Stimulated activated naive CD4-positive, alpha-beta T cell treated with Interleukin-2 at 50 U/mL for 16 hours (primary cell): ENCODE data around the gene MS4A10.
"Not testable (repeated sequence)": the region's sequence is repeated elsewhere in the genome, so short reads cannot be mapped to it uniquely, and the experiment has no call there.

ENCODE experiments used
- DNase-seq: peaks from one replicate; lab custom pipeline; 2025; lab: John Stamatoyannopoulos, UW

Gene MS4A10

DNA sequence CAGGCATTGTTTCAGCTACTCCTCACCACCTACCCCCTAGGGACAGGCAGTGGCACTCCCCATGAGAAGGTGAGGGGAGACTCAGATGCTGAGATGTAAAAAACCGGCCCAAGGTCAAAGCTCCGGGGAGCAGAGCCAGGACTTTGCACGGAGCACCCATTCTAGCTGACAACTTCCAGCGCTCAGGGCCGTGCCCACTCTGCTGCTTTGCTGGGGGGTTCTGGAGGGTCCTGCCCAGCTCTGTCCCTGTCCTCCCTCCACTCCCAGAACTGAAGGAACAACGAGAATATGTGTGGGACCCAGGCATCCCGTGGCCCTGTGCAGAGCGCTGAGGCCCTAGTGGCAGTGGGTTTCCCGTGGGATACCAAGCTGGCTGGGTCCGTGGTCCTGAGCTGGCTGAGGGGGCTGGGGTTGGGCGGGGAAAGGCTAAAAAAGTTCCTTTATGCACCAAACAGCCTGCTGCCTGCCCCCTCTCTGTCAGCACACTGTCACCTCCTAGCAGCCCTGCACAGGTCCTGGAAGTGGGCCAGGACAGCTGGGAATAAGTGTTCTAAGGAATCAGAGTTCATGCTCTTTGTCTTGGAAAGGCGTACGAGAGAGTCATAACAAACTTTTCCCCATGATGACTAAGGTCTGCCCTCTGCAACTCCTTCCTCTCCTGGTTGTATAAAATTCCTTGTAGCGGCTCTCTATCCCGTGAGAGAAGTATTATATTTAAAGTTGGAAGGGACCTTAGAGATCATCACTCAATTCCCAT, 1.9 kb downstream of the MS4A10 start:
- DNase-seq = no peak

DNA sequence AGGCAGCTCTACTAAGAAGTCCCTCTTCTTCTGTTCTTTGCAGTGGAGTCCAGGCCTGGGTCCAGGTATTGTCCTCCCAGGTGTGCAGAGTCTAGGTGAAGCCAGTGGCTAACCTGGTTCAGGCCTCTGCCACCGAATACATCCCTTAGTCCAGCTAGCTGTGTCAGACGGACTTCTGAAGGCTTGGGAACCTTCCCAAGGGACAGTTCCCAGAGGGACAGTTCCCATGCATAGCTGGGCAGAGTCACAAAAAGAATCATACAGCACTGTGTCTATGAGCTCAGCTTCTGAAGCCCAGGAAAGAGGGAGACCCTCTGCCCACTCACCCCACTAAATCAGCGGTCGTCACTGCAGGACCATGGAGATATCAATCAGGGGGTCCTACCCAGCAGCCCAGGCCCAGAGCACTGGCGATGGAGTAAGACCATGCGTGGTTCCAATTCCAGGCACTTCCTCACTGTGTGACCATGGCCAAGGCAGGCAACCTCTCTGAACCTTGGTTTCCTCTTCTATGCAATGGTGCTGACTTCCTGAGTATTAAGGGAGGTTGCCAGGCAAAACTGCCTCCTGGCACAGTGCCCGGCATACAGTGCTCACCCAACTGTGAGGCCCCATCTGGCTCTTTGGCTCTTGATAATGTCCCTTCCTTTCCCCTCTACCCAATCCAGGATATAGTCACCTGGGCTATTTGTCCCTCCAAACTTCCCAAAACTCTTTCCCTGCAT, 3.4 kb downstream of the MS4A10 start:
- no peak for DNase-seq

- DNase-seq = no peak
These were observed 5.6 kb downstream of the MS4A10 start for GRCh38 chr11:60790726-60791125.

GRCh38 chr11:60791153-60791933, 6.2 kb downstream of the MS4A10 start:
- no peak for DNase-seq

- no peak for DNase-seq
These were observed 7.4 kb downstream of the MS4A10 start for GRCh38 chr11:60792521-60792920.

DNA sequence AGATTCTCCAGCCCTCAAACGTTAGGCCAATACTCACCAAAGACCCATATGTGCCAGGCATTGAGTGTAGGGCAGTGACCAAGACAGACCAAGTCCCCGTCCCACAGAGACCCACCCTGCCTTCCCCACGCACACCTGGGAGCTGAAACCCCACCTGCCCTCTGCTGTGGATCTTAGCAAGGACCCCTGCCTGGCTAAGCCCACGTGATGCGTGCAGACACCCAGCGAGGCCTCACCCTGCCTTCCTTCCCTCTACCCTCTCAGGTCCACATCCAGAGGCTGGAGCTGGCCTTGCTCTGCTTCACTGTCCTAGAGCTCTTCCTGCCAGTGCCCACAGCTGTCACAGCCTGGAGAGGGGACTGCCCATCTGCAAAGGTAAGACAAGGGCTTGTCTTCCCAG, 10.2 kb downstream of the MS4A10 start:
- no peak for DNase-seq

DNA sequence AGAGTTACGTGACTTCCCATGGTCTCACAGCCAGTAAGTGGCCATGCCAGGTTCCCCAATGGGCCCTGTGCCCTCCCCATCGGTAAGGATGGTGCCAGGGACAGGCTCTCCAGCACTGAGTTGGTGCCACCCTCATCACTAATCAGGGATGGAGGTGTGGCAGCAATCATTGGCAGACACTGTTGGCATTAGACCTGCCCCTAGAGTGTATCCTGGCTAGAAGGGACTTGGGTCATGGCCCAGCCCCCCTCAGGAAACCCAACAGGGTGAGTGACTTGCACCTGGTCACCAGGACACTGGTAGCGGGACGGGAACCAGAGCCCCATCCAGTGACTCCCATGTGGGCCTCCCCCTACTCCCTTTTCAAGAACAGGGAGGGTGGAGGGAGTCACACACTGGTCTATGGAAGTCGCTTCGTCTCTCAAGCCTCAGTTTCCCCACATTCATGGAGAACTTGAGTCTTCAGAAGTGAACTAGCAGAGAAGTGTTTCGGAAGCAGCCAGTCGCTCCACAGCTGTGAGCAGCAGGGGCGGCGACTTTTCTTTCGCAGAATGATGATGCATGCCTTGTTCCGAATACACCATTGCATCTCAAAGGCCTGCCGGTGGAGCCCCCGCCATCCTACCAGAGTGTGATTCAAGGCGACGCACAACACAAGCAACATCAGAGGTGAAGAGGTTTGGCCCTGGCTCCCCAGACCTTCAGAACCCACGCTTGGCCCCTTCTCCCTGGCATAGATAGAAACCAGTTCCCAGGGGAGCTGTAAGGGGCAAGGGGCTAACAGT, 12.9 kb downstream of the MS4A10 start:
- DNase-seq = no peak

GRCh38 chr11:60798631-60799030, 13.5 kb downstream of the MS4A10 start:
- no peak for DNase-seq

DNA sequence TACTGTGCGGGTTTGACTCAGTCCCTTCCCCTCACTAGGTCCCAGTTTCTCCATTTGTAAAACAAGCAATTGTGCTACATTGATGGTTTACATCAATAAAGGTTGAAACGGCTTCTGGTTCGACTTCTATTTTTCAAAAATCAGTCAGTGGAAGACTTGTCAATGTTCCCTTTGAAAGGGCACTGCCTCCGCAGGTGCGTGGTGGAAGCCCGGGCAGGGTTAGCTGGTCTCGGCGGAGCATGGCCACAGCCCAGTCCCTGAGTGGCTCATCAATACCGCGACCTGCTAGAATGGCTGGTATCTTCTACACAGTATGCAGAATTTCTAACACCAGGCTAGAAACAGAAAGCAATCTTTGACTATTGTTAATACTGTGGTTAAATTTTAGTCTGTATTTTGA, 16.1 kb downstream of the MS4A10 start:
- DNase-seq = no peak

GRCh38 chr11:60803273-60803936, 18.3 kb downstream of the MS4A10 start:
- no peak for DNase-seq

DNA sequence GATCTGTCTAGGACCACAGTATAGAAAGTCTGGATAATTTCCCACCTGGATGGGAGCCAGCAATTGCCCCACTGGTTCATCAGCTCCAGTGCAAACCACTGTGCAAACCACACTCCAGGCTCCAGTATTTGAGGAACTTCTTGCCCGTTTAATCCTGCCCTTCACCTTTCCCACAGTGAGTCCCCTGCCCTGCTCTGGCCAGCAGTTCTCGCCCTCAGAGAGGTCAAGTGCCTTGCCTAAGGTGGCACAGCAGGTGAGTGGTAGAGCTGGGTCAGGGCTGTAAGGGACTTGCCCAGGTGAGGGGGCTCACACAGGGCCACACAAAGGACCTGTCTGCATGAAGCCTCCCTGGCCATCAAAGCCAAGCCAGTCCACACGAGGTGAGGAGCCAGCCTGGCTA, 24.1 kb downstream of the MS4A10 start:
- DNase-seq = no peak

GRCh38 chr11:60809691-60810090, 24.6 kb downstream of the MS4A10 start:
- no peak for DNase-seq

DNA sequence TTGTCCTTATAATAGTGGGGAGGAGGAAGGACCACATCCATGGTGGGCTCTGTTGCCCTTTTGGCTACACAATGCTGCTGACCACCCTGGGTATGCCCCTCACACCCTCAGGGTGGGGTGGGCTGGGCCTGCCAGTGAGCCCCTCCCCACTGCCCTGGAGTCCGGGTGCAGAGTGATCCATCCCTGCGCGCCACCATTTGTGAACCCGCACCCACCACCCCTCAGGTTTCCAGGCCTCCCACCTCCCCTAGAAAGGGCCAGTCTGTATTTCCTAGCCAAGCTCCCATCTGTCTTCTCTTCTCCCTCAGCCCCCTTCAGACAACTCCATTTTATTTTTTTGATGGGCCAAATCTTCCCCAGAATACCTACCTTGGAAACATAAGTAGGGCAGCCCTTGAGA, 25.0 kb downstream of the MS4A10 start:
- no peak for DNase-seq

DNA sequence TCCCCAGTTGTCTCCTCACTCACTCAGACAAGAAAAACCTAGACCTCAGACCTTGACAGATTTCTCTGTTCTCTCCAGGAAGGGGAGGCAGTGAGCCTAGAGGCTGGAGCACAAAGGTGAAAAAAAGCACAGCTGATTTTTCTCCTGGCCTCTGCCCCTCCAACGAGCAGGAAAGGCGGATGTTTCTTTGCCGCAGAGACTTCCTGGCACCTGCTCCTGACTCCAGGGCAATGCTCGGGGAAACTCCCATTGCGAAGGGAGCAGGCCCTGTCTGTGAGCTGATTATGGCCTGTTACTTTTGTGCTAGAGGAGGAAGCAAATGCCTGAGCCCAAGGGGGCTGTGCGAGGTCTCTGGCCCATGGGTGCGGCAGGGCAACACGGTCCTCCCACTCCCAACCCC, 25.4 kb downstream of the MS4A10 start:
- DNase-seq = no peak

DNA sequence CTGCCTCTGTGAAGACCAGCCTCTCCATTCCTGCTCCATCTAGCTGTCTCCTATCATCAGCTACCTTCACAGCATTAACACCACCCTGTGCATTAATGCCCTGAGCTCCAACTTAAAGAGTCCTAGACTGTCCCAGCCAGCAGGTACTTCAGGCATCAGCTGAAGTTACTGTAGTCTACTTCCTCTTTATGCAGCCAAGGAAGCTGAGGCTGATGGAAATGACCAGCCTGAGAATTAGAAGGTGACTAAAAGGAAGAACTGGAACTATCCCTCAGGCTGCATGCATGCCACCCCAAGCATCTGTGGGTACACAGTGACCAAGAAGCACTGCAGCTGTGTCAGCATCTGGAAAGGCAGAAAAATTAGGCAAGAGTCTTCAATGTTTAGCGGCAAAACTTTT, 28.2 kb downstream of the MS4A10 start:
- no peak for DNase-seq

- no peak for DNase-seq
These were observed 29.0 kb downstream of the MS4A10 start for GRCh38 chr11:60814112-60814511.

GRCh38 chr11:60816590-60817157, 31.5 kb downstream of the MS4A10 start:
- DNase-seq = no peak

DNA sequence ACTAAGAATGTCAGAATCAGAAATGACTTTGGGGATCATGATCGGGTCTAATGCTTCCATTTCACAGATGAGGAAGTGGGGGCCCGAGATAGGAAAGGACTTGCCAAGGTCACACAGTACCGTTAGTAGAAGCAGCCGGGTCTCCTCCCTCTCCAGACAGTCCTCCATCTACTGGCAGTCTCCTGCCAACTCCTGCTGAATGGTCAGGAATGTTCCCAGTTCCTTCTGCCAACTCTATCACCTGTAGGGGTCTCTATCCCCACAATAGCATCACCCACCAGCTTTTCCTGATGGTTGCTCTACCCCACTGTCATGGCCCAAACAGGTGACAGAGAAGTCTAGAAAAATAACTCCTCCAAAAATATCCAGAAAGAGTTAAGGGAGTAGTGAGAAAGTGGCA, 32.9 kb downstream of the MS4A10 start:
- DNase-seq = no peak

GRCh38 chr11:60821827-60822599, 36.9 kb downstream of the MS4A10 start:
- no peak for DNase-seq

DNA sequence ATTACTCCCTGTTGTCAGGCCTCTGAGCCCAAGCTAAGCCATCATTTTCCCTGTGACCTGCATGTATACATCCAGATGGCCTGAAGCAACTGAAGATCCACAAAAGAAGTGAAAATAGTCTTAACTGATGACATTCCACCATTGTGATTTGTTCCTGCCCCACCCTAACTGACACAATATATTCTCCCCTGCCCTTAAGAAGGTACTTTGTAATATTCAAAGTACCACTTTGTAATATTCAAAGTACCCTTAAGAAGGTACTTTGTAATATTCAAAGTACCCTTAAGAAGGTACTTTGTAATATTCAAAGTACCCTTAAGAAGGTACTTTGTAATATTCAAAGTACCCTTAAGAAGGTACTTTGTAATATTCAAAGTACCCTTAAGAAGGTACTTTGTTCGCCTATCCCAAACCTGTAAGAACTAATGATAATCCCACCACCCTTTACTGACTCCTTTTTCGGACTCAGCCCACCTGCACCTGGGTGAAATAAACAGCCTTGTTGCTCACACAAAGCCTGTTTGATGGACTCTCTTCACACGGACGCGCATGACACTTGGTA, 38.7 kb downstream of the MS4A10 start:
- DNase-seq = not testable (repeated sequence)
